GM19043 (cell line): ENCODE measurements around the gene STPG3.

Experiments
- ATAC-seq: cut with Tn5 transposase; IDR thresholded peaks from one replicate; pipeline ENCODE4 v1.9.1; 2021; ENCODE audit warnings: low read depth; ENCODE audit not compliant: unreplicated experiment

The STPG3 gene

GRCh38 chr9:137299203-137299565 lies 48.1 kb downstream of the STPG3 start:
- ATAC-seq: no peak

GRCh38 chr9:137299938-137300337 lies 48.9 kb downstream of the STPG3 start:
- no peak for ATAC-seq

- ATAC-seq: no peak
Measured at GRCh38 chr9:137300567-137301080, 49.5 kb downstream of the STPG3 start.

- ATAC-seq: no peak
Measured at GRCh38 chr9:137301081-137301947, 50.2 kb downstream of the STPG3 start.

GRCh38 chr9:137302118-137302448 lies 51.0 kb downstream of the STPG3 start, which contains the start of gene NRARP:
Gene NRARP (minus strand): TSS chr9:137302271. CDS start chr9:137301928, 343 bp downstream.
- peak; percentile 69 for ATAC-seq

- ATAC-seq: peak; percentile 33
Measured at GRCh38 chr9:137302449-137303150, 51.5 kb downstream of the STPG3 start.
